Activated T-helper 1 cell treated with anti-CD3 and anti-CD28 coated beads, Interleukin-12 subunit alpha, Interleukin-12 subunit beta, Interleukin-2, Interleukin-4 antibody, amounts not matched to agents 30 ng/mL and 10 ng/mL and 1 ng/mL, durations not matched to agents 14 hours and 24 hours and 36 hours (primary cell): ENCODE measurements around the gene RNF166. TPM values are rescaled to one million over a fixed set of nuclear protein-coding genes. Genes with fewer than 3 reads are reported as not detected.
A peak's percentile ranks its signal among the peaks of the same experiment; 100 is the strongest.

ENCODE experiments used
- DNase-seq: peaks from one replicate; pipeline ENCODE4 v3.0.0; 2021; ENCODE audit warnings: low spot score
- H3K27ac Mint-ChIP-seq: one replicate; pipeline ENCODE4 v1.8.0; 2021; ENCODE audit warnings: mild to moderate bottlenecking, mixed read lengths
- H3K27me3 Mint-ChIP-seq: one replicate; pipeline ENCODE4 v1.8.0; 2022; ENCODE audit warnings: mild to moderate bottlenecking, moderate library complexity, mixed read lengths; ENCODE audit not compliant: insufficient read depth
- H3K36me3 Mint-ChIP-seq: one replicate; pipeline ENCODE4 v1.8.0; 2021; ENCODE audit warnings: low read depth, mixed read lengths
- H3K4me1 Mint-ChIP-seq: one replicate; pipeline ENCODE4 v1.8.0; 2021; ENCODE audit warnings: low read depth, mixed read lengths
- H3K4me3 Mint-ChIP-seq: one replicate; pipeline ENCODE4 v1.8.0; 2021; ENCODE audit warnings: mild to moderate bottlenecking, moderate library complexity, mixed read lengths
- H3K9me3 Mint-ChIP-seq: one replicate; pipeline ENCODE4 v1.8.0; 2021; ENCODE audit warnings: mixed read lengths
- intact Hi-C: fragments of 100-400 bp; cut with micrococcal nuclease; formaldehyde crosslinking; loops from one replicate; pipeline ENCODE4 v1.15.1; 2024
- total RNA-seq: library from RNA; stranded (reverse); gene quantifications from 2 replicates; pipeline ENCODE4 v1.2.3, GENCODE V29; 2022

Gene RNF166
- total RNA-seq, 1 donor from 2014 or later = 42.4 TPM

GRCh38 chr16:88744577-88745521, 38.6 kb upstream of the RNF166 start:
- Mint-ChIP-seq H3K4me1 (peaks cover 10% of the 10 kb centered on the region), H3K4me3 (no peak overlapping the region), H3K36me3 (peaks cover 2% of the 10 kb centered on the region), H3K27me3 (no peaks in the 10 kb centered on the region), H3K27ac (no peak overlapping the region), H3K9me3 (no peaks in the 10 kb centered on the region)
- intact Hi-C loops = loop anchor here (1.0 to 2.0 kb wide), 5 partner anchors 8 to 422 kb away; partner anchors contain the start of genes GALNS, PIEZO1 and TRAPPC2L
- no peak for DNase-seq

GRCh38 chr16:88743693-88744576, 37.7 kb upstream of the RNF166 start:
- peak; percentile 47 for DNase-seq
- no peaks in the 10 kb centered on the region for H3K9me3 Mint-ChIP-seq
- H3K36me3 Mint-ChIP-seq = peaks cover 2% of the 10 kb centered on the region
- H3K4me3 Mint-ChIP-seq = no peak overlapping the region
- H3K4me1 Mint-ChIP-seq = peaks cover 10% of the 10 kb centered on the region
- H3K27ac Mint-ChIP-seq = no peak overlapping the region
- intact Hi-C loops = loop anchor here (1.0 to 2.0 kb wide), 4 partner anchors 41 to 423 kb away; partner anchors contain the start of genes GALNS, PIEZO1 and TRAPPC2L
- H3K27me3 Mint-ChIP-seq = no peaks in the 10 kb centered on the region

- no peak for DNase-seq
- Mint-ChIP-seq H3K4me1 (peaks cover 10% of the 10 kb centered on the region), H3K4me3 (no peak overlapping the region), H3K27ac (no peak overlapping the region), H3K36me3 (peaks cover under 1% of the 10 kb centered on the region), H3K9me3 (no peaks in the 10 kb centered on the region), H3K27me3 (no peaks in the 10 kb centered on the region)
- intact Hi-C loops = no loop called here
Measured at GRCh38 chr16:88742896-88743605, 36.8 kb upstream of the RNF166 start.

- Mint-ChIP-seq H3K4me3 (no peak overlapping the region), H3K9me3 (no peaks in the 10 kb centered on the region), H3K36me3 (no peaks in the 10 kb centered on the region), H3K4me1 (peaks cover 7% of the 10 kb centered on the region), H3K27ac (no peak overlapping the region), H3K27me3 (no peaks in the 10 kb centered on the region)
- intact Hi-C loops = no loop called here
- no peak for DNase-seq
Measured at GRCh38 chr16:88741368-88741767, 35.2 kb upstream of the RNF166 start.

GRCh38 chr16:88740727-88741055, 34.5 kb upstream of the RNF166 start:
- Mint-ChIP-seq H3K9me3 (no peaks in the 10 kb centered on the region), H3K4me3 (no peak overlapping the region), H3K27ac (no peak overlapping the region), H3K36me3 (no peaks in the 10 kb centered on the region), H3K4me1 (peaks cover under 1% of the 10 kb centered on the region), H3K27me3 (no peaks in the 10 kb centered on the region)
- DNase-seq = no peak
- intact Hi-C loops = no loop called here

GRCh38 chr16:88739977-88740726, 33.9 kb upstream of the RNF166 start:
- H3K27me3 Mint-ChIP-seq = no peaks in the 10 kb centered on the region
- no peak for DNase-seq
- no peak overlapping the region for H3K4me3 Mint-ChIP-seq
- H3K9me3 Mint-ChIP-seq = no peaks in the 10 kb centered on the region
- no peaks in the 10 kb centered on the region for H3K4me1 Mint-ChIP-seq
- H3K27ac Mint-ChIP-seq = no peak overlapping the region
- H3K36me3 Mint-ChIP-seq = no peaks in the 10 kb centered on the region
- intact Hi-C loops = no loop called here

GRCh38 chr16:88739139-88739976, 33.1 kb upstream of the RNF166 start:
- Mint-ChIP-seq H3K4me1 (no peaks in the 10 kb centered on the region), H3K27ac (no peak overlapping the region), H3K36me3 (no peaks in the 10 kb centered on the region), H3K27me3 (no peaks in the 10 kb centered on the region), H3K9me3 (no peaks in the 10 kb centered on the region), H3K4me3 (no peak overlapping the region)
- no peak for DNase-seq
- intact Hi-C loops = no loop called here

- Mint-ChIP-seq H3K4me3 (no peak overlapping the region), H3K27ac (no peak overlapping the region), H3K36me3 (no peaks in the 10 kb centered on the region), H3K9me3 (no peaks in the 10 kb centered on the region), H3K27me3 (no peaks in the 10 kb centered on the region), H3K4me1 (no peaks in the 10 kb centered on the region)
- no peak for DNase-seq
- intact Hi-C loops = no loop called here
Measured at GRCh38 chr16:88738151-88739084, 32.2 kb upstream of the RNF166 start.

GRCh38 chr16:88737298-88738150, 31.3 kb upstream of the RNF166 start:
- H3K36me3 Mint-ChIP-seq = no peaks in the 10 kb centered on the region
- no peaks in the 10 kb centered on the region for H3K4me1 Mint-ChIP-seq
- peak; percentile 49 for DNase-seq
- no peaks in the 10 kb centered on the region for H3K27me3 Mint-ChIP-seq
- H3K4me3 Mint-ChIP-seq = no peak overlapping the region
- H3K27ac Mint-ChIP-seq = no peak overlapping the region
- intact Hi-C loops = loop anchor here (1.0 to 2.0 kb wide), 6 partner anchors 8 to 479 kb away; partner anchors contain the start of genes CDT1, PIEZO1, TRAPPC2L and ZNF778
- no peaks in the 10 kb centered on the region for H3K9me3 Mint-ChIP-seq

- no peak for DNase-seq
- no peaks in the 10 kb centered on the region for H3K27me3 Mint-ChIP-seq
- H3K27ac Mint-ChIP-seq = no peak overlapping the region
- intact Hi-C loops = loop anchor here (2.0 kb wide), 1 partner anchor 480 kb away; the partner anchor contains the start of gene ZNF778
- no peaks in the 10 kb centered on the region for H3K4me1 Mint-ChIP-seq
- H3K9me3 Mint-ChIP-seq = no peaks in the 10 kb centered on the region
- peaks cover under 1% of the 10 kb centered on the region for H3K36me3 Mint-ChIP-seq
- no peak overlapping the region for H3K4me3 Mint-ChIP-seq
Measured at GRCh38 chr16:88736496-88736895, 30.3 kb upstream of the RNF166 start.
